Panc1 (cell line): Measurements from ENCODE around the gene MIF. TPM values are rescaled to one million over a fixed set of nuclear protein-coding genes. Genes with fewer than 3 reads are reported as not detected.

Experiments used
- ATAC-seq: fragments of 200-7000 bp; cut with Tn5 transposase; 2 replicates; pipeline ENCODE4 v1.9.1; 2020; ENCODE audit warnings: mild to moderate bottlenecking, moderate library complexity
- BruUV-seq: library from RNA; stranded (reverse); fragments of 400-500 nt; replicated peaks from 2 replicates; lab custom pipeline; 2021; lab: Mats Ljungman, UMichigan
- CTCF ChIA-PET: fragments of 300-600 bp; sonication (Branson Sonifier 250); formaldehyde crosslinking; loops from one replicate; lab custom pipeline; 2022; ENCODE audit warnings: antibody characterized with exemption; lab: Charles Lee
- POLR2A ChIA-PET: fragments of 300-600 bp; sonication (Branson Sonifier 250); formaldehyde crosslinking; loops from one replicate; lab custom pipeline; 2022; ENCODE audit warnings: antibody characterized with exemption; lab: Charles Lee
- DNase-seq: peaks from one replicate; pipeline ENCODE4 v3.0.0-alpha.2; 2010; ENCODE audit warnings: low read depth, low spot score
- H3K27ac ChIP-seq: 2 replicates; pipeline ENCODE4 v1.5.1; 2011; ENCODE audit warnings: mild to moderate bottlenecking, low read length, inconsistent platforms
- H3K27me3 ChIP-seq: fragments of 200-500 bp; sonication (Bioruptor generic); 2 replicates; pipeline ENCODE4 v1.6.0; 2014; ENCODE audit warnings: low read length, inconsistent platforms; ENCODE audit not compliant: control insufficient read depth, insufficient read depth
- H3K36me3 ChIP-seq: fragments of 200-500 bp; sonication (Bioruptor generic); 2 replicates; pipeline ENCODE4 v1.5.1; 2014; ENCODE audit warnings: inconsistent platforms, mild to moderate bottlenecking, low read length, moderate library complexity; ENCODE audit not compliant: control insufficient read depth, insufficient read depth
- H3K4me1 ChIP-seq: 2 replicates; pipeline ENCODE4 v1.5.1; 2011; ENCODE audit warnings: inconsistent platforms, mild to moderate bottlenecking, low read length, moderate library complexity; ENCODE audit not compliant: control insufficient read depth, insufficient read depth
- H3K4me3 ChIP-seq, 2 experiments: 2 replicates each; pipeline ENCODE4 v1.5.1; 2011 to 2012; ENCODE audit warnings: low read depth in 2 of 2, low read length in 2 of 2, mild to moderate bottlenecking in 2 of 2, inconsistent platforms in 1 of 2, moderate library complexity in 1 of 2
- H3K9me3 ChIP-seq: fragments of 200-500 bp; sonication (Bioruptor generic); 2 replicates; pipeline ENCODE4 v1.5.1; 2014; ENCODE audit warnings: low read depth, mild to moderate bottlenecking, inconsistent platforms, low read length, moderate library complexity; ENCODE audit not compliant: control insufficient read depth, insufficient read depth
- POLR2AphosphoS5 ChIP-seq: IDR thresholded peaks from 2 replicates; pipeline ENCODE4 v1.6.1; 2012; ENCODE audit warnings: mild to moderate bottlenecking, low read depth, low read length, moderate library complexity
- SIN3A ChIP-seq: IDR thresholded peaks from 2 replicates; pipeline ENCODE4 v1.6.1; 2012; ENCODE audit warnings: low read depth, mild to moderate bottlenecking, low read length, moderate library complexity, borderline replicate concordance; ENCODE audit not compliant: insufficient read depth
- TCF7L2 ChIP-seq: IDR thresholded peaks from 2 replicates; pipeline ENCODE4 v1.6.1; 2011; ENCODE audit warnings: mild to moderate bottlenecking, low read depth, low read length, inconsistent platforms
- in situ Hi-C: cut with HindIII; loops from 2 replicates; pipeline ENCODE4 v1.10.0; 2016; ENCODE audit warnings: low sequenced_read_pairs, low pct_unique_long_range_greater_than_20kb
- intact Hi-C: fragments of 100-400 bp; cut with micrococcal nuclease; formaldehyde crosslinking; loops from one replicate; pipeline ENCODE4 v1.10.0; 2022; ENCODE audit not compliant: unreplicated experiment
- total RNA-seq: library from RNA; stranded (reverse); gene quantifications from one replicate; pipeline ENCODE4 v1.2.1, GENCODE V29; 2021; ENCODE audit not compliant: unreplicated experiment
- TF ChIP-seq, protein P1 (sequence below), 2 experiments: IDR thresholded peaks; 2 replicates each; pipeline ENCODE4 v1.6.1; 2011 to 2012; ENCODE audit warnings: low read depth in 2 of 2, control low read depth in 1 of 2, low read length in 1 of 2, mild to moderate bottlenecking in 1 of 2, moderate library complexity in 1 of 2; ENCODE audit not compliant: insufficient read depth in 1 of 2
- TF ChIP-seq, protein P2 (sequence below): fragments of 450-650 bp; IDR thresholded peaks from 2 replicates; pipeline ENCODE4 v1.5.1; 2017; ENCODE audit warnings: mild to moderate bottlenecking

MIF gene
- total RNA-seq, 1 experiment from 2014 or later = 936 TPM

- BruUV-seq = no TSS peak
- Histone ChIP-seq H3K27ac (no peak overlapping the region), H3K36me3 (no peaks in the 10 kb centered on the region; the same call in 1 of the 2 replicates), H3K9me3 (no peaks in the 10 kb centered on the region), H3K27me3 (no peaks in the 10 kb centered on the region), H3K4me3 (no peak overlapping the region), H3K4me1 (no peaks in the 10 kb centered on the region)
- in situ Hi-C loops = no loop called here
- ATAC-seq (no peak), DNase-seq (no peak)
- CTCF ChIA-PET = no interaction called here
- POLR2A ChIA-PET = no interaction called here
- TF ChIP-seq, protein P1, sequence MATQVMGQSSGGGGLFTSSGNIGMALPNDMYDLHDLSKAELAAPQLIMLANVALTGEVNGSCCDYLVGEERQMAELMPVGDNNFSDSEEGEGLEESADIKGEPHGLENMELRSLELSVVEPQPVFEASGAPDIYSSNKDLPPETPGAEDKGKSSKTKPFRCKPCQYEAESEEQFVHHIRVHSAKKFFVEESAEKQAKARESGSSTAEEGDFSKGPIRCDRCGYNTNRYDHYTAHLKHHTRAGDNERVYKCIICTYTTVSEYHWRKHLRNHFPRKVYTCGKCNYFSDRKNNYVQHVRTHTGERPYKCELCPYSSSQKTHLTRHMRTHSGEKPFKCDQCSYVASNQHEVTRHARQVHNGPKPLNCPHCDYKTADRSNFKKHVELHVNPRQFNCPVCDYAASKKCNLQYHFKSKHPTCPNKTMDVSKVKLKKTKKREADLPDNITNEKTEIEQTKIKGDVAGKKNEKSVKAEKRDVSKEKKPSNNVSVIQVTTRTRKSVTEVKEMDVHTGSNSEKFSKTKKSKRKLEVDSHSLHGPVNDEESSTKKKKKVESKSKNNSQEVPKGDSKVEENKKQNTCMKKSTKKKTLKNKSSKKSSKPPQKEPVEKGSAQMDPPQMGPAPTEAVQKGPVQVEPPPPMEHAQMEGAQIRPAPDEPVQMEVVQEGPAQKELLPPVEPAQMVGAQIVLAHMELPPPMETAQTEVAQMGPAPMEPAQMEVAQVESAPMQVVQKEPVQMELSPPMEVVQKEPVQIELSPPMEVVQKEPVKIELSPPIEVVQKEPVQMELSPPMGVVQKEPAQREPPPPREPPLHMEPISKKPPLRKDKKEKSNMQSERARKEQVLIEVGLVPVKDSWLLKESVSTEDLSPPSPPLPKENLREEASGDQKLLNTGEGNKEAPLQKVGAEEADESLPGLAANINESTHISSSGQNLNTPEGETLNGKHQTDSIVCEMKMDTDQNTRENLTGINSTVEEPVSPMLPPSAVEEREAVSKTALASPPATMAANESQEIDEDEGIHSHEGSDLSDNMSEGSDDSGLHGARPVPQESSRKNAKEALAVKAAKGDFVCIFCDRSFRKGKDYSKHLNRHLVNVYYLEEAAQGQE (IDR thresholded peaks at IDR 0.05; ENCODE audit: insufficient read depth in 1 of 2, low read depth in 2 of 2, low read length in 1 of 2) = no peak
- TF ChIP-seq TCF7L2 = no peak
- intact Hi-C loops = no loop called here
Measured at GRCh38 chr22:23878219-23878618, 16.0 kb upstream of the MIF start.

DNA sequence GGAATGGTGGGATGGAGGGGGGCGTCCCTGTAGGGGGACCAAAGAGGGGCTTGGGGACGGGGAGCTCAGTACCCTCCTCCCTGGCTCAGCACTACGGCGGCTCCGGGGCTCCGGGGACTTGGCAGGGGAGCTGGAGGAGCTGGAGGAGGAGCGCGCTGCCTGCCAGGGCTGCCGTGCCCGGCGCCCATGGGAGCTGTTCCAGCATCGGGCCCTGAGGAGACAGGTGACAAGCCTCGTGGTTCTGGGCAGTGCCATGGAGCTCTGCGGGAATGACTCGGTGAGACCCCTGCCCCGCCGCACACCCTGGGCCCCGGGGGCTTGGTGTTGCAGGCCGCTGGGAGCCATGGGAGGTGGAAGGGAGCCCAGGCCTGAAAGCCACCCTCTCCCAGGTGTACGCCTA is 11.8 kb upstream of the MIF start:
- TF ChIP-seq, protein P1 (IDR thresholded peaks at IDR 0.05; ENCODE audit: insufficient read depth in 1 of 2, low read depth in 2 of 2, low read length in 1 of 2) = no peak
- no peak for TF ChIP-seq TCF7L2
- H3K27ac ChIP-seq = no peak overlapping the region
- H3K4me1 ChIP-seq = no peaks in the 10 kb centered on the region
- H3K36me3 ChIP-seq = no peaks in the 10 kb centered on the region
- H3K27me3 ChIP-seq = no peaks in the 10 kb centered on the region
- no TSS peak for BruUV-seq
- H3K9me3 ChIP-seq = no peaks in the 10 kb centered on the region
- CTCF ChIA-PET = no interaction called here
- intact Hi-C loops = no loop called here
- POLR2A ChIA-PET = no interaction called here
- in situ Hi-C loops = no loop called here
- no peak for DNase-seq
- H3K4me3 ChIP-seq = no peak overlapping the region
- no peak for ATAC-seq

GRCh38 chr22:23883658-23884057 is 10.5 kb upstream of the MIF start:
- Histone ChIP-seq H3K4me3 (no peak overlapping the region), H3K27ac (no peak overlapping the region), H3K9me3 (no peaks in the 10 kb centered on the region), H3K36me3 (no peaks in the 10 kb centered on the region), H3K27me3 (no peaks in the 10 kb centered on the region), H3K4me1 (no peaks in the 10 kb centered on the region)
- BruUV-seq = no TSS peak
- in situ Hi-C loops (no loop called here), intact Hi-C loops (no loop called here)
- TF ChIP-seq POLR2AphosphoS5 (no peak), TCF7L2 (no peak), SIN3A (no peak)
- TF ChIP-seq, protein P1 (IDR thresholded peaks at IDR 0.05; ENCODE audit: insufficient read depth in 1 of 2, low read depth in 2 of 2, low read length in 1 of 2) = no peak
- TF ChIP-seq, protein P2, sequence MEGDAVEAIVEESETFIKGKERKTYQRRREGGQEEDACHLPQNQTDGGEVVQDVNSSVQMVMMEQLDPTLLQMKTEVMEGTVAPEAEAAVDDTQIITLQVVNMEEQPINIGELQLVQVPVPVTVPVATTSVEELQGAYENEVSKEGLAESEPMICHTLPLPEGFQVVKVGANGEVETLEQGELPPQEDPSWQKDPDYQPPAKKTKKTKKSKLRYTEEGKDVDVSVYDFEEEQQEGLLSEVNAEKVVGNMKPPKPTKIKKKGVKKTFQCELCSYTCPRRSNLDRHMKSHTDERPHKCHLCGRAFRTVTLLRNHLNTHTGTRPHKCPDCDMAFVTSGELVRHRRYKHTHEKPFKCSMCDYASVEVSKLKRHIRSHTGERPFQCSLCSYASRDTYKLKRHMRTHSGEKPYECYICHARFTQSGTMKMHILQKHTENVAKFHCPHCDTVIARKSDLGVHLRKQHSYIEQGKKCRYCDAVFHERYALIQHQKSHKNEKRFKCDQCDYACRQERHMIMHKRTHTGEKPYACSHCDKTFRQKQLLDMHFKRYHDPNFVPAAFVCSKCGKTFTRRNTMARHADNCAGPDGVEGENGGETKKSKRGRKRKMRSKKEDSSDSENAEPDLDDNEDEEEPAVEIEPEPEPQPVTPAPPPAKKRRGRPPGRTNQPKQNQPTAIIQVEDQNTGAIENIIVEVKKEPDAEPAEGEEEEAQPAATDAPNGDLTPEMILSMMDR = no peak
- ChIA-PET POLR2A (no interaction called here), CTCF (no interaction called here)
- no peak for DNase-seq
- no peak for ATAC-seq
